NCI-H1105 (cell line): ENCODE results near the gene GTF2B.
"Not testable (repeated sequence)": the region's sequence is repeated elsewhere in the genome, so short reads cannot be mapped to it uniquely, and the experiment has no call there.

Experiments used
- DNase-seq: peaks from one replicate; lab custom pipeline; 2025; lab: John Stamatoyannopoulos, UW

GTF2B gene

DNA sequence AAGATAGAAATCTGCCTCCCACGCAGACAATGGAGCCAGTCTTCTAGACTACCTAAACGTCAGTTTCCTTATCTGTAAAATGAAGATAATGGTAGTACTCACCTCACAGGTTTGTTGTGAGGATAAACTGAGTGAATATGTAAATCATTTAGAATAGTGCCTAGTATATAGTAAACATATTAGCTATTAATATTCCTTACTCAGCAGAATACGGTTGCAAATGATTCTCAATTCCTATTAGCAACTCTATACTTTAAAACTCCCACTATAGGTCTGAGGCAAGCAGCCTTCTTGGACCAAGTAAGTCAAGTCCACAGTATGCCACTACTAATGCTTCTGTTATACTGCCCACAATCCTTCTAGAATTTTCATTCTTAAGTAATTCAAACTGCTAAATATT, 5.4 kb downstream of the GTF2B start:
- no peak for DNase-seq

DNA sequence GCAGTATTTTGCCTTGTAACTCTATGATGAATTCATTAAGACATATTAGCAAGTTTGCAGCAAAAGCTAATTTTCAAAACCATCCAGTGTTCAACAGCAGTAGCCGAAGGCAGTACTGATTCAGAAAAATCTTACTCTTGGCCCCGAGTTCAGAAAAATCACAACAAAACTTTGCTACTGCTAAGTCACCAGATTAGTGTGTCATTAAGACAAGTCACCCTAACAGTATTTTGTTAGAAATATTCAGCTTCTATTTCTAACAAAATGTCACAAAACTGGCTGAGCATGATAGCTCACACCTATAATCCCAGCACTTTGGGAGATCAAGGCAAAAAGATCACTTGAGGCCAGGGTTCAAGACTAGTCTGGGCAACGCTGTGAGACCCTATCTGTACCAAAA, 8.2 kb downstream of the GTF2B start:
- DNase-seq, result no peak

- not testable (repeated sequence) for DNase-seq
Measured at GRCh38 chr1:88880717-88881116, 10.7 kb downstream of the GTF2B start.

DNA sequence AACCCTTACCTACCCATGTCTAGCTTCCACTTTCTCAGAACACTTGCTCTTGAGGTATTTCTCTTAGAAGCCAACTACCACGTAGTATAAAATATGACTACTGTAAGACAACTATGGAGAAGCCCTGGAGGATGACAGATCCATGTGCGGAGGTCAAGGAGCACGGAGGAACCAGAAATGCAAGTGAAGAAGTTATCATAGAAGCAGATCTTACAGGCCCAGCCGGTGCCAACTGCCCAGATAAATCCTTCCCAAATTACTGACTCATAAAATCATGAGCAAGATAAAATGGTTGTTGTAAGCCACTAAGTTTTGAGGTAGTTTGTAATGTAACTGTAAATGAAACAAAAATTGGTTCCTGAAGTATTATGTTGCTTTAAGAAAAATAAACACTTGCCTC, 12.6 kb downstream of the GTF2B start:
- no peak for DNase-seq

- DNase-seq, result no peak
Measured at GRCh38 chr1:88877911-88878310, 13.5 kb downstream of the GTF2B start.

DNA sequence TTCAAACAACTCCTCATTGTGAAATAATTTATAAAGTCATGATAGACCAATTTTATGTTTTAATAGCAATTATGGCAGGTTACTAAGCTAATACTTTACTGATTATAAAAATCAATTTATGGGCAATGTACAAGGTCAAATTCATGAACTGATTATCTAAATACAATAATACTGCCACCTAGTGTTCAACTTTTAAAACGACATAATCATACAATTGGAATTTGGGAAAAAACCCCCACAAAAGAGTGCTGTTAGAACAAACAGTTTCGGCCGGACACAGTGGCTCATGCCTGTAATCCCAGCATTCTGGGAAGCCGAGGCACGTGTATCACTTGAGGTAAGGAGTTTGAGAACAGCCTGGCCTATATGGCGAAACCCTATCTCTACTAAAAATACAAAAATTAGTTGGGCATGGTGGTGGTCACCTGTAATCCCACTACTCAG, 14.0 kb downstream of the GTF2B start:
- DNase-seq, result peak; percentile 6

- no peak for DNase-seq
Measured at GRCh38 chr1:88876573-88877365, 14.6 kb downstream of the GTF2B start.

- DNase-seq, result no peak
Measured at GRCh38 chr1:88875595-88875994, 15.8 kb downstream of the GTF2B start.

DNA sequence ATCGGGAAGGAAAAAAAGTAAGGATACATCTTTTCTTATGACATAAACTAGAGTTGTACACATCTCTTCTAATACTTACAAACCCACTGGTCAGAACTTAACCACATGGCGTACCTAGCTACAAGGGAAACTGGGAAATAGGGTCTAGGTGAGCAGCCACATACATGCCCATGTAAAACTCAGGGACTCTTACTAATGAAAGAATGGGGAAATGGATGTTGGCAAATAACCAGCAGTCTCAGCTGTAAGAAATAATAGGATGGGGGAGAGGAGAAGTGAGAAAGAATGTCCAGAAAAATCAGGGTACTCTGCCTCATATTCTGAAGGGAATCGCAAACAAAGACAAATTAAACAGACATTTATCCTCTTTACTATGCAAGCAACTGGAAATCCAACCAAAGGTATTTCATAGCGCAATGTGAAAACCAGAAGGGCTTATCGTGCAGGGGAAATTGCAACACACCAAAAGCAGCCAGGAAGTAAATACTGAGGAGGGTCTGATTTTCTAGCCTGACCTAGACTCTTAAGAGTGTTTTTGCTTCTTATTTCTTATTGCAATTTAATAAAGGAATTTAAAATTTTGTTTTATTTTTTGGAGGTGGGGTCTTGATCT, 17.5 kb downstream of the GTF2B start:
- no peak for DNase-seq

DNA sequence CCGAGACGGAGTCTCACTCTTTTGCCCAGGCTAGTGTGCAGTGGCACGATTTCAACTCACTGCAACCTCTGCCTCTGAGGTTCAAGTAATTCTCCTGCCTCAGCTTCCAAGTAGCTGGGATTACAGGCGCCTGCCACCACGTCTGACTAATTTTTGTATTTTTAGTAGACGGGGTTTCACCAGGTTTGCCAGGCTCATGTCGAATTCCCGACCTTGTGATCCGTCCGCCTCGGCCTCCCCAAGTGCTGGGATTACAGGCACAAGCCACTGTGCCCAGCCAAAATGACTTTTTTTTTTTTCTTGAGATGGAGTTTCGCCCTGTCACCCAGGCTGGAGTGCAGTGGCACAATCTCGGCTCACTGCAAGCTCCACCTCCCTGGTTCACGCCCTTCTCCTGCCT, 21.7 kb downstream of the GTF2B start:
- not testable (repeated sequence) for DNase-seq

- DNase-seq, result no peak
Measured at GRCh38 chr1:88867743-88868521, 23.4 kb downstream of the GTF2B start.

DNA sequence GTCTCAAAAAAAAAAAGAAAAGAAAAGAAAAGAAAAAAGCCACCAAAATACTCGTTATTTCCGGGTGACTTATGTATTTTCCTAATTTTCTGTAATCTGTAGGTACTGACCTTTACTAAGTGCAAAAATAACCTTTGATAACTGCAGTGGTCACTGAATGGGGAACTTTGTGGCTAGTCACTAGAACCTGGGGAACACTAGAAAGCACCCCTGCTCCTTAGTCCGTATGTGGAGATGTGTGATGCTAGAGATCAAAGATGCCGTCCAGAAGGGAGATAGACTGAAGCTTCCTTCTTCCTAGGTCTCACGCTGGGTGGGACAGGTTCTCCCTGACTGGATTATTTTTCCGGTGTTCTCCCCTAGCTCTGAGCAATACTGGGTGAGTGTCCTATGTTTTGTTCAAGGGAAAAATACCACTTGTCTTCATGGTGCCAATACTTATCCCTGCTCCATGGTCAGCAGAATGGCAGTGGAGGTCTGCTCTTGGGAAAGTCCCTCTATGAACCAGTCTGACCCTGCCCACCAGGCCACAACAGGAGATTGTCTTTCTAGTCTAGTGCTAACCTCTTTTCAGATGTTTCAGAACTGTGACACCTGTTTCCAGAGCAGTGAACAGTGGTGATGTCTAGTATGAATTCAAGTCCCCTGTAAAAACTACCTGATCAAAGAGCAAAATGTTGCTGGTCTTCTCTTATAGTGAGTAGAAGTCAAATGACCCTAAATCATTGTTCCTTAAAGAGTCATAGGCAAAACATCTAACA, 39.9 kb downstream of the GTF2B start:
- no peak for DNase-seq

GRCh38 chr1:88847643-88848042, 43.7 kb downstream of the GTF2B start:
- no peak for DNase-seq

GRCh38 chr1:88825721-88826120, 65.6 kb downstream of the GTF2B start:
- DNase-seq, result no peak

GRCh38 chr1:88819642-88820041, 71.7 kb downstream of the GTF2B start:
- not testable (repeated sequence) for DNase-seq

GRCh38 chr1:88813471-88813870, 77.9 kb downstream of the GTF2B start:
- DNase-seq, result no peak

DNA sequence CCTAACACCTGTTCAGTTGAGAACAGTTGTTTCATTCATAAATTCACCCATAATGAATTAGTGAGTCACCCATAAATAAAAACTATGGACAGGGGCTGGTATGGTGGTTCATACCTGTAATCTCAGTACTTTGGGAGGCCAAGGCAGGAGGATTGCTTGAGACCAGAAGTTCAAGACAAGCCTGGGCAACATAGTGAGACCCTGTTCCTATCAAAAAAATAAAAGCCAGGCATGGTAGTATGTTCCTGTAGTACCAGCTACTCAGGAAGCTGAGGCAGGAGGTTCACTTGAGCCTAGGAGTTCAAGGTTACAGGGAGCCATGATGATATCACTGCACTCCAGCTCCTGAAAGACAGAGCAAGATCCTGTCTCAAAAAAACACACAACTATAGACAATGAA, 79.0 kb downstream of the GTF2B start:
- DNase-seq, result no peak

- DNase-seq, result no peak
Measured at GRCh38 chr1:88803444-88803843, 87.9 kb downstream of the GTF2B start.

- DNase-seq, result no peak
Measured at GRCh38 chr1:88802950-88803349, 88.4 kb downstream of the GTF2B start.
